A204.1 (cell line): Measurements from ENCODE around the gene NINJ2.

Experiments used
- FAIRE-seq: peaks from 2 replicates; lab custom pipeline; 2012; peaks lifted over from hg19 to GRCh38; lab: Jason Lieb, UNC

The NINJ2 gene

GRCh38 chr12:569091-569676, 94.1 kb downstream of the NINJ2 start:
- no peak for FAIRE-seq

GRCh38 chr12:568486-568885, 94.8 kb downstream of the NINJ2 start:
- FAIRE-seq: no peak

GRCh38 chr12:565589-566105, 97.6 kb downstream of the NINJ2 start:
- no peak for FAIRE-seq

GRCh38 chr12:565161-565560, 98.1 kb downstream of the NINJ2 start:
- no peak for FAIRE-seq

- FAIRE-seq: no peak
These were observed 99.4 kb downstream of the NINJ2 start for GRCh38 chr12:563787-564298.

GRCh38 chr12:563250-563781, 99.9 kb downstream of the NINJ2 start:
- FAIRE-seq: no peak

GRCh38 chr12:562634-563033, 100.6 kb downstream of the NINJ2 start:
- FAIRE-seq: no peak

GRCh38 chr12:561908-562593, 101.2 kb downstream of the NINJ2 start:
- no peak for FAIRE-seq

GRCh38 chr12:561391-561705, 101.9 kb downstream of the NINJ2 start:
- no peak for FAIRE-seq

GRCh38 chr12:560691-561390, 102.4 kb downstream of the NINJ2 start:
- FAIRE-seq: no peak

GRCh38 chr12:559906-560455, 103.3 kb downstream of the NINJ2 start:
- no peak for FAIRE-seq

- no peak for FAIRE-seq
These were observed 103.9 kb downstream of the NINJ2 start for GRCh38 chr12:559208-559905.

- no peak for FAIRE-seq
These were observed 104.7 kb downstream of the NINJ2 start for GRCh38 chr12:558580-558979.

GRCh38 chr12:556498-556897, 106.7 kb downstream of the NINJ2 start:
- FAIRE-seq: no peak

- FAIRE-seq: no peak
These were observed 109.3 kb downstream of the NINJ2 start for GRCh38 chr12:554001-554285.

GRCh38 chr12:553216-554000, 109.8 kb downstream of the NINJ2 start:
- no peak for FAIRE-seq

- FAIRE-seq: no peak
These were observed 110.8 kb downstream of the NINJ2 start for GRCh38 chr12:552466-552865.

GRCh38 chr12:550473-551260, 112.6 kb downstream of the NINJ2 start:
- no peak for FAIRE-seq

GRCh38 chr12:549476-550082, 113.7 kb downstream of the NINJ2 start:
- no peak for FAIRE-seq

GRCh38 chr12:547883-548470, 115.3 kb downstream of the NINJ2 start:
- FAIRE-seq: no peak
